ENCODE results near the gene PRR33.

GRCh38 chr11:1920909-1921573 is 29.3 kb upstream of the PRR33 start:
- no peak for TF ChIP-seq FOXK2 (conservative IDR thresholded peaks at IDR 0.05 in 1 of 2, IDR thresholded peaks at IDR 0.05 in 1 of 2; ENCODE audit: low read depth in 2 of 2)
- TF ChIP-seq CHD4 (IDR thresholded peaks at IDR 0.05; ENCODE audit: insufficient read depth, insufficient replicate concordance, low read depth, low read length, poor library complexity, severe bottlenecking): no peak
- no peak for TF ChIP-seq NCOA2 (IDR thresholded peaks at IDR 0.05; ENCODE audit: partially characterized antibody in 2 of 2)
- no peak for TF ChIP-seq CHD2 (IDR thresholded peaks at IDR 0.05; ENCODE audit: low read depth, low read length)
- no peak for TF ChIP-seq ZNF639 (CRISPR knock-in tag; conservative IDR thresholded peaks at IDR 0.05 in 1 of 2, IDR thresholded peaks at IDR 0.05 in 1 of 2)
- TF ChIP-seq FOXJ2 (tag; IDR thresholded peaks at IDR 0.05): no peak
- TF ChIP-seq MAFF (IDR thresholded peaks at IDR 0.05; ENCODE audit: low read length): no peak

All from K562 (cell line).